Measurements from ENCODE around the gene SSC5D.

GRCh38 chr19:55540619-55541018, 52.4 kb downstream of the SSC5D start:
- TF ChIP-seq DPF2 (IDR thresholded peaks at IDR 0.05) (no peak), CTCF (IDR thresholded peaks at IDR 0.05 in 2 of 3, conservative IDR thresholded peaks at IDR 0.05 in 1 of 3; ENCODE audit: control insufficient read depth in 2 of 3, extremely low read depth in 1 of 3, insufficient read depth in 1 of 3, low read depth in 3 of 3, low read length in 3 of 3) (no peak)

Measured in GM12878 (cell line).